Activated CD8-positive, alpha-beta memory T cell treated with anti-CD3 and anti-CD28 coated beads for 1 hour (primary cell): ENCODE measurements around the gene RPS28.

ENCODE experiments used
- DNase-seq, 2 donors: peaks; one replicate each; pipeline ENCODE4 v3.0.0-alpha.2; 2020; ENCODE audit warnings: low read depth in 1 of 2; ENCODE audit errors: extremely low read depth in 1 of 2

Gene RPS28

DNA sequence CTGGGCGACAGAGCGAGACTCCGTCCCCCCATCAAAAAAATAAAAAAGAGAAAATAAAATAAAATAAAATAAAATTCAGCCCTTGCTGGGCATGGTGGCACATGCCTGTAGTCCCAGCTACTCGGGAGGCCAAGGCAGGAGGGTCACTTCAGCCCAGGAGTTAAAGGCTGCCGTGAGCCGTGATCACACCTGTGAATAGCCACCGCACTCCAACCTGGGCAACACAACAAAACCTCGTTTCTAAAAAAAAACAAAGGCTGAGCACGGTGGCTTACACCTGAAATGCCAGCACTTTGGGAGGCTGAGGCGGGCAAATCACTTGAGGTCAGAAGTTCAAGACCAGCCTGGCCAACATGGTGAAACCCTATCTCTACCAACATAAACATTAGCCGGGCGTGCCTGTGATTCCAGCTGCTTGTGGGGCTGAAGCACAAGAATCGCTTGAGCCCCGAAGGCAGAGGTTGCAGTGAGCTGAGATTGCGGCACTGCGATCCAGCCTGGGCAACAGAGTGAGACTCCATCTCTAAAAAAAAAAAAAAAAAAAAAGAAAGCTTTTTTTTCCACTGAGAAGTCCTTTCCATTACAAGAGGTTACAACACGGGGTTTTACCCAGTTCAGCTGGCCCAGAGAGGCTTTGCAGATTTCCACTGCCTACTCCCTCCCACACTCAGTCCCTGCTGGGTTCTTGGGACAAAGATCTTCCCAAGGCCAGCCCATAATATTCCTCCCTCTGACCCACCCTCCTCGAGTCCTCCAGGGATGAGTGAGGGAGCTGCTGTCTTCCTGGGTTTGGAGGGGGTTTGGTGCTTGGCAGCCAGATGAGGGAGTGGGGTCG is 49.1 kb downstream of the RPS28 start:
- DNase-seq, result no peak

- DNase-seq, result no peak
These were observed 49.9 kb downstream of the RPS28 start for GRCh38 chr19:8371011-8371804.
